Activated T-cell treated with anti-CD3 and anti-CD28 coated beads, Interleukin-2, amount 50 U/mL, for 1 hour (primary cell): Measurements from ENCODE around the gene FHOD3.
"Not testable (repeated sequence)": the region's sequence is repeated elsewhere in the genome, so short reads cannot be mapped to it uniquely, and the experiment has no call there.

ENCODE experiments used
- DNase-seq: peaks from one replicate; pipeline ENCODE4 v3.0.0-alpha.2; 2020

The FHOD3 gene

DNA sequence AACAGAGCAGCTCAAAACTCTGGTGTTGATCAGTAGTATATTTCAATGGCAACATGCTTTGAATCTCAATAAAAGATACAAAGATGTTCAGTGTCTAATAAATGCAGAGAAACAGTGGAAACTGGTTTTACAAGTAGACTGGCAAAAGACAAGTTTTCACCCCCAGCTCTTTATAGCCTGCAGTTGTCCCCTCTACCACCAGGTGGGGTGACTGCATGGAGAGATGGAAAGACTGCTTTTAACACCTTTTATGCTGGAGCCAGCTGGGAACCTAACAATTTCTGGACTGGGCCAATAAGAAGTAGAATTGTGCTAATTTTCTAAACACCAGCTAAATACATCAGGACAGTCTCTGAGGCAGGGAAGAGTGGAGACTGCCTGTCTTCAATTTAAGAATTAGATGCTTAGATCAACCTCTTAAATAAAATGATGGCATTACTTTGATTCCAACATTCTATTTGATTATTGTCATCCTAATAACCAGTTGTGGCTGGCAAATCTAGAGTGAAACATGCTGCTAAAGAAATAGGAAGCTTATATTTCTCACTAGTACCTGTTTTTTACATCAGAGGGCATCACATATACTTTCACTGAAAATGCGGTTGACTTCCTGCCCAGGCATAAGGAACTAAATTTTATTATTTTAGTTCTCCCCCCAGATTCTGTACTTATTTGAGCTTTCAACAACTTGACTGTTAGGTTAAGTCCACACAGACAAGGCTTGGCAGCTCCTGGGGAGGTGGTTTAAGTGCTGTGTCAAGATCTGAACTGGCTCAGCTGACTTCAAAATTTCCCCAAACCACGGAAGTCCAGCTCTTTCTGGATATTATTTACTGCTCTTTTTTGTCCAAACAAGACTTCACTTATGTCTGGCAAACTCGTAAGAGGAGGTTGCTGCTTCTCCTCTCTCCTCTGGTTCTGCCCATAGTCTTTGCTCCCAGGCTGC, 390.8 kb downstream of the FHOD3 start:
- no peak for DNase-seq

- no peak for DNase-seq
Measured at GRCh38 chr18:36692371-36692770, 394.9 kb downstream of the FHOD3 start.

DNA sequence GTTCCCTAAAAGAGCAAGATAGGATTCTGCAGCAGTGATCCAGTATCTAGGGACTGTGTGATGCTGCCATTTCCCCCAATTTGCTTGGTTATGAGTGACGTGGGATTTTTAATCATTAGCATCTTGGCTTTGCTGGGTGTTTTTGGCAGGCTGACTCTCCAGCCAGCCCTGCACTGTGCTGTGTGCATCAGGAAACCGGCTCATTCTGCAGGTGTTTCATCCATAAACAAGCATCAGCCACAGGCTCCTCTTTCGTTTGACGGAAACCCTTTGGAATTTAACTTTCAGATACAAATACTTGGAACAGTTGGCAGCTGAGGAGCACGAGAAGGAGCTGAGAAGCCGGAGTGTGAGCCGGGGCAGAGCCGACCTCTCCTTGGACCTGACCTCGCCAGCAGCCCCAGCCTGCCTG, 395.4 kb downstream of the FHOD3 start:
- no peak for DNase-seq

GRCh38 chr18:36693931-36694620, 396.6 kb downstream of the FHOD3 start:
- no peak for DNase-seq

GRCh38 chr18:36695806-36696205, 398.3 kb downstream of the FHOD3 start:
- DNase-seq: no peak

- DNase-seq: no peak
Measured at GRCh38 chr18:36697905-36698304, 400.4 kb downstream of the FHOD3 start.

DNA sequence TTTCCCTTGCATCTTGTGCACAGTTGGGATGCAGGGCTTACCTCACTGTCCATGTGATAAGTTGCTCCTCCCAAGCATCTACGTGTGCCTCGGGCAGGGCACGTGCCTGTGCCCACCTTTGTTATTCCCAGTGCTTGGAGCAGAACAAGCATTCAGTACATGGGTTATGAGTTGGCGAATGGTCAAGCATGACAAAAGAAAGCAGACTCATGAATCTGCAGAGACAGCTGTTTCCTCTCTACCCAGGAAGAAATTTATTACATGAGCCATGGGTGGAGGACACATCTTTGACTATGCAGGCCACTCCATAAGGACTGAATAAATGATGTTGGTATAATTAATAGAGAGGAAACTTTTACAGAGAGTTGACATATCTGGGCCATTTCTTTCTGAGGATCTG, 403.4 kb downstream of the FHOD3 start:
- DNase-seq: no peak

DNA sequence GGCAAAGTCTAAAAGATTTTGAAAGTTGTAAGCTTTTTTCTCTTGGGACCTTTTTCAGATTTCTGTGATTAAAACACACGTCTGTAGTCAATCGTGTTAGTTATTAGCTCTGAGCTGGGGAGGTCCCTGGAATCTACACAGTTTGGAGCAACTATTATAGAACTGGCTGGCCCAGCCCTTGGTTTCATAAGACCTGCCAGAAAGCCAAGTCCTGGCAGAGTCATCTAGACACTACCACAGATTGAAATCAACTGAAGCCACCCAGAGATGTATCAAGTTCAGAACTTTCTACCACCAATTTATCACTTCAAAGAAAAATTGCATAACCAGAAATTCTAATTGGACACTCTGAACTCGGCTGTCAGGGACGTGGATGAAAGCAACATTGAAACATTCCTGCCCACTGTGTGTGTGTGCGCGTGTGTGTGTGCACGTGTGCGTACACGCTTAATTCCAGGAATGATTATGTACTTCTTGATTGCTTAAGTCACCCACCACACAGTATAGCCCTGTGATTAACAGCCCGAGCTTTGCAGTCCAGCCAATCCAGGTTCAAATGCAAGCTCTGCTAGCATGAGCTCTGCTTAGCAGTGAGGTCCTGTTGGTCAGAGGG, 405.0 kb downstream of the FHOD3 start:
- no peak for DNase-seq

DNA sequence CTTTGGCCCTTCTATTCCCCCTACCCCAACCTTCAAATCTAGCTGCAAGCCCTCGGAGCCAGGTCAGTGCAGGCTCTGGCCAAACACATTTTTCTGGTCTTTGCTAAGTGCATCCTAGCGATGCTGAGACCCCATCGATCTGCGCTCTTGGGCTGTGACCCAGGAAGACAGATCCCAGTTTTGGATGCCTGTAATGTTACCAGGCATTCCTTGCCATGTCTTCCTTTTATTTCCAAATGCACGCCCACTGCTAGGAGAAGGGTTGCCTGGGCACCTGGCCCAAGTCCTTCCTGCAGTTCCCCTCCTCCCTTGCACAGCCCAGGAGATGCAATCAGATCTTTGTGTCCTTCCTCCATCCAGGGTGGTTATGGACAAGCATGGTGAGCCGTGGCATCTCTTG, 406.6 kb downstream of the FHOD3 start:
- DNase-seq: no peak

- no peak for DNase-seq
Measured at GRCh38 chr18:36706134-36706881, 408.8 kb downstream of the FHOD3 start.

- DNase-seq: no peak
Measured at GRCh38 chr18:36708366-36708765, 410.9 kb downstream of the FHOD3 start.

DNA sequence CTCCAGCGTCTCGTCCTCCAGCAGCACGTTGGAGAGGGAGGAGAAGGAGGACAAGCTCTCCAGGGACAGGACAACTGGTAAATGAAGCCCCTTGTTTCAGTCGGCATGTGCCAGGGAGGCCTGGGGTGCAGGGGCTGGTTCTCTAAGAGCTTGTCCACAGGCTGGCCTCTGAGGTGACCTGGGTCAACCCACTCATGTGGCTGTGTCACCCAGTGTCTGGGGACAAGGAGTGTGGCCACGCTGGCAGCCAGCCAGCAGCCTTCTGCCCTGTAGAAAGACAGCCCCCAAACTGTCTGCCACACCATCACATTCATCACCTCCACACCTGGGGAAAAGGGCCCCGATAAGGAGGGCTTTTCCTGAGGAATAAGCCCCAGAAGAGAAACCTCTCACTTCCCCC, 411.8 kb downstream of the FHOD3 start:
- DNase-seq: no peak

GRCh38 chr18:36711014-36711725, 413.7 kb downstream of the FHOD3 start:
- DNase-seq: no peak

DNA sequence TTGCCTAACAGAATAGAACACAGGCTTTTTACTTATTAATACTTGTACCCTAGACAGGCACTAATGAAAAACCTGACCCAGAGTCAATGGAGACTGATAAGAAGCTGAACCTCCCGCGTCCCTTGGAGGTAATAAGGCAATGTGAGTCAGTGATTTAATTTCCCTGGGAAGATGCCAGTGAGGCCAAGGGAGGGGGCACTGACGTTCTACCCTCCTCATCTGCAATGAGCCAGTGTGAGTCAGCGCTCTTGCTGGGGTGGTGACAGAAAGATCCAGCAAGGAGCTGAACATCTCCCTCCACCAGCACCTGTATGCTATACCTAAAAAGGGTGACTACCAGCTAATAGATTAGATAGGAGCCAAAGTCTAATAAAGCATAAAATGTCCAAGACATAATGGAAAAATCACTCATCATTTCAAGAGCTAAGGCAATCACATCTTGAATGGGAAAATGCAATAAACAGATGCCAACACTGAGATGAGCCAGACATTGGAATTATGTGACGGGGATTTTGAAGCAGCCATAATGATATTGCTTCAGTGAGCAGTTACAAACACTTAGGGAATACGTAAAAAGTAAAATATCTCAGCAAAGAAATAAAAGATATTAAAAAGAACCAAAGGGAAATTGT, 414.4 kb downstream of the FHOD3 start:
- no peak for DNase-seq

DNA sequence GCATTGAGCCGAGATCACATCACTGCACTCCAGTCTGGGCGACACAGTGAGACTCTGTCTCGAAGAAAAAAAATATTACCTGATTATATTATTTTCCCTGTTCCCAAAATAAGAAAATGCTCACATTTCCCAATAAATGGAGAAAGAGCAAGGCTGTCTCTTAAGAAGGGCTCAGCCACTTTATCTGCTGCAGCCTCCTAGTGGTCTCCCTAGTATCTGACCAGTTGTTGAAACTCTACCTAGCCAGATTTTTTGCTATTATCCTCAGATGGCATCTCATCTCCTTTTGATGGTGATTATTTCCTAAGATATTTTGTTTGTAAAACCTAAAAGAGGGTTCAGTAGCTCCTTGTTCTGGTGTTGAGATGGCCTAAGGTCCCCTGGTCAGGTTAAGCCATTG, 417.0 kb downstream of the FHOD3 start:
- no peak for DNase-seq

GRCh38 chr18:36717422-36718110, 420.1 kb downstream of the FHOD3 start:
- DNase-seq: no peak

GRCh38 chr18:36718705-36719328, 421.3 kb downstream of the FHOD3 start:
- no peak for DNase-seq

DNA sequence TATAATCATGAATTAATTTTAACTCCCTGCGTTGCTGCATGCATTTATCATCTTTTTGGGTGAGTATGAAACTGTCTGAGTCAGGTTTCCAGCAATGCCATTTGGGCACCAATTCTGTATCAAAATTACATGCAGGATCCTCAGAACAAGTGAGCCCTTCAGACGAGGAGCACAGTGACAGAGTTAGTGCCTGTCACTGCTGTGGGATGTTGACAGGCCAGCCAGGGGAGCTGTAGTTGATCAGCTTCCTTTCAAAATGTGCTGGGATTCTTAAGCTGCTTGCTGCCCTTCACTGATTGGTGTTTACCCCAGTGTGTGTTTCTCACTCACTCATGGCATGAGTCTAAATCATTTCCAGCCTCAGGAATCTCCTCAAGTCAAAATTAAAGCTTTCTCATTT, 422.1 kb downstream of the FHOD3 start:
- no peak for DNase-seq

GRCh38 chr18:36721351-36721750, 423.8 kb downstream of the FHOD3 start:
- not testable (repeated sequence) for DNase-seq

DNA sequence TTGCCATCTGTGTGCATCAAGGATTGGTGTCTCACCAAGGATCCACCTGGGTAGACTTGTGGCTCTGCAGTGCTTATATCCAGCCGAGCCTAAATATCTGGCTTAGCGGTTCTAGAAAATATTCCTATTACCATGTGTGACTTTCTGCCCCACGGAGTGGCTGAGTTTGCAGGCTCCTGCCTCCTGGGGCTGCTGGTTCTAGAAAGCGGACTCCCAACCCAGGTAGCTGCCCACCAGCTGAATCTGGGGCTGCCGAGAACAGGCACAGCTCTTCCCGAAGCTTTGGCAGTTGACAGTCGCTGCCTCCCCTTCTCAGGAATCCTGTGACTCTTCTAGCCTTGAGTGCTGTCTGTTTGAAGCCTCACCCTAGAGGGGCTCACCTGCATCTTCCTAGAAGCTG, 426.7 kb downstream of the FHOD3 start:
- no peak for DNase-seq

- DNase-seq: no peak
Measured at GRCh38 chr18:36724591-36725001, 427.1 kb downstream of the FHOD3 start.
